Heart right ventricle (tissue), 16 donors: Measurements from ENCODE around the gene SVIL. TPM values are rescaled to one million over a fixed set of nuclear protein-coding genes. Genes with fewer than 3 reads are reported as not detected.
"Not testable (repeated sequence)": the region's sequence is repeated elsewhere in the genome, so short reads cannot be mapped to it uniquely, and the experiment has no call there.

ENCODE experiments used
- ATAC-seq, 8 donors: fragments of 200-7000 bp; cut with Tn5 transposase; one replicate each; pipeline ENCODE4 v1.9.1; 2020; ENCODE audit warnings: mild to moderate bottlenecking in 8 of 8, moderate library complexity in 8 of 8, moderate number of reproducible peaks in 1 of 8
- DNase-seq, 2 donors: peaks; one replicate each; pipeline ENCODE4 v3.0.0-alpha.2; 2020
- H3K27ac ChIP-seq, 10 donors: fragments of 200-600 bp; sonication (generic) in 2 of 10; one replicate each; pipeline versions ENCODE4 v1.5.0 to v1.8.0; 2020 to 2022; ENCODE audit warnings: mild to moderate bottlenecking in 3 of 10
- H3K27me3 ChIP-seq, 7 donors: fragments of 200-600 bp; one replicate each; pipeline ENCODE4 v1.8.0; 2021 to 2022; ENCODE audit warnings: mild to moderate bottlenecking in 2 of 7
- H3K36me3 ChIP-seq, 9 donors: fragments of 200-600 bp; sonication (generic) in 1 of 9; one replicate each; pipeline versions ENCODE4 v1.5.0 to v1.8.0; 2020 to 2022; ENCODE audit warnings: mild to moderate bottlenecking in 2 of 9
- H3K4me1 ChIP-seq, 9 donors: fragments of 200-600 bp; sonication (generic) in 1 of 9; one replicate each; pipeline versions ENCODE4 v1.5.0 to v1.8.0; 2020 to 2022; ENCODE audit warnings: mild to moderate bottlenecking in 4 of 9
- H3K4me3 ChIP-seq, 10 donors: fragments of 200-600 bp; sonication (generic) in 2 of 10; one replicate each; pipeline versions ENCODE4 v1.5.0 to v1.8.0; 2020 to 2022; ENCODE audit warnings: mild to moderate bottlenecking in 7 of 10, moderate library complexity in 2 of 10
- H3K9me3 ChIP-seq, 11 donors: fragments of 200-600 bp in 10 of 11; sonication (generic) in 2 of 11; one replicate each; pipeline versions ENCODE4 v1.5.0 to v1.8.0; 2013 to 2022; ENCODE audit warnings: mild to moderate bottlenecking in 2 of 11, control low read depth in 1 of 11, moderate library complexity in 1 of 11
- WGBS, 2 donors: extraction: QIAGEN DNeasy Blood & Tissue Kit; methylation state at CpG; one replicate each; pipeline ENCODE4 v1.1.7; 2013; ENCODE audit warnings: inconsistent platforms in 1 of 2; 5-methylcytosine and 5-hydroxymethylcytosine counted together
- intact Hi-C, 10 donors: fragments of 100-400 bp; cut with DNase I; formaldehyde crosslinking; loops; one replicate each; pipeline versions ENCODE4 v1.11.1 to v1.14.2; 2022
- polyA plus RNA-seq, 2 donors: library from polyadenylated mRNA; stranded (reverse); fragments of 200-250 nt; gene quantifications; one replicate each; pipeline ENCODE4 v1.2.3, GENCODE V29; 2013
- total RNA-seq, 10 donors: library from RNA; stranded (reverse); fragmentation: NEBNext Ultra II Directional in 3 of 10; extraction: Animal tissue kit (Norgen Biotek cat#: 25700) in 3 of 10; gene quantifications; one replicate each; pipeline versions ENCODE4 v1.2.1 to v1.2.4, GENCODE V29; 2021 to 2023
- TF ChIP-seq, protein P1 (sequence below), 9 donors: fragments of 200-600 bp; sonication (generic) in 2 of 9; IDR thresholded peaks; one replicate each; pipeline versions ENCODE4 v1.5.0 to v1.8.0; 2021 to 2022; ENCODE audit warnings: antibody characterized with exemption in 9 of 9, mild to moderate bottlenecking in 5 of 9, moderate library complexity in 1 of 9
- donor health status: Arrhythmogenic right ventricular cardiomyopathy.
- donor health status: ischemic (EF 13 %, LVEDD 7.1; RV severe dilation, severe dysfunction).
- donor health status: healthy with polysubstance abuse.
- donor health status: DM: no; HTN: yes; CAD: no.
- donor health status: DM: no; HTN: no; CAD: no.
- donor health status: ischemic (EF 25% LVEDD 6.9; RV normal size, moderate dysfunction).
- donor health status: ischemic (EF 25% LVEDD 5.7; RV mildly dilated, moderate dysfunction).
- donor health status: healthy.
- donor health status: DM: yes; HTN: yes; CAD: no.
- donor health status: Ischemic cardiomyopathy.
- donor health status: ischemic (EF 35%, LVEDD 5.7; RV mildly dilated, moderate dysfunction).
- donor health status: nonischemic (EF 11% LVEDD 7.7; RV severe dilation, severe dysfunction).
- donor health status: DM: yes; HTN: yes; CAD: no.
- donor health status: PGD.
- donor health status: ischemic (EF 29% LVEDD 5.4; RV normal size, mild dysfunction).
- donor health status: nonischemic (EF 23%, LVEDD 6.1; RV moderate dilation, normal function).

SVIL gene
- total and polyA plus RNA-seq, 12 donors, result 38.6 to 655 (median 450) TPM

- H3K4me3 ChIP-seq, result no peak overlapping the region
- 91 to 92% methylated on average over 11 of the region's 11 CpGs for WGBS, 2 donors
- H3K36me3 ChIP-seq, result peaks cover 0 to 97% (median 48%) of the 10 kb centered on the region in 9 donors
- DNase-seq (no peak), ATAC-seq (no peak)
- peaks cover 0 to 5% (median 0%) of the 10 kb centered on the region in 9 donors for H3K4me1 ChIP-seq
- no peak overlapping the region for H3K27ac ChIP-seq
- intact Hi-C loops, result loop anchor here in 2 of 10 donors (5.0 to 10.0 kb wide), 2 partner anchors 105 to 1192 kb away; no protein-coding TSS in a partner anchor
- TF ChIP-seq, protein P1, sequence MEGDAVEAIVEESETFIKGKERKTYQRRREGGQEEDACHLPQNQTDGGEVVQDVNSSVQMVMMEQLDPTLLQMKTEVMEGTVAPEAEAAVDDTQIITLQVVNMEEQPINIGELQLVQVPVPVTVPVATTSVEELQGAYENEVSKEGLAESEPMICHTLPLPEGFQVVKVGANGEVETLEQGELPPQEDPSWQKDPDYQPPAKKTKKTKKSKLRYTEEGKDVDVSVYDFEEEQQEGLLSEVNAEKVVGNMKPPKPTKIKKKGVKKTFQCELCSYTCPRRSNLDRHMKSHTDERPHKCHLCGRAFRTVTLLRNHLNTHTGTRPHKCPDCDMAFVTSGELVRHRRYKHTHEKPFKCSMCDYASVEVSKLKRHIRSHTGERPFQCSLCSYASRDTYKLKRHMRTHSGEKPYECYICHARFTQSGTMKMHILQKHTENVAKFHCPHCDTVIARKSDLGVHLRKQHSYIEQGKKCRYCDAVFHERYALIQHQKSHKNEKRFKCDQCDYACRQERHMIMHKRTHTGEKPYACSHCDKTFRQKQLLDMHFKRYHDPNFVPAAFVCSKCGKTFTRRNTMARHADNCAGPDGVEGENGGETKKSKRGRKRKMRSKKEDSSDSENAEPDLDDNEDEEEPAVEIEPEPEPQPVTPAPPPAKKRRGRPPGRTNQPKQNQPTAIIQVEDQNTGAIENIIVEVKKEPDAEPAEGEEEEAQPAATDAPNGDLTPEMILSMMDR (IDR thresholded peaks at IDR 0.05), result no peak
- H3K9me3 ChIP-seq, result no peaks in the 10 kb centered on the region
- H3K27me3 ChIP-seq, result no peaks in the 10 kb centered on the region
Measured at GRCh38 chr10:29492774-29493173, 142.0 kb downstream of the SVIL start.

DNA sequence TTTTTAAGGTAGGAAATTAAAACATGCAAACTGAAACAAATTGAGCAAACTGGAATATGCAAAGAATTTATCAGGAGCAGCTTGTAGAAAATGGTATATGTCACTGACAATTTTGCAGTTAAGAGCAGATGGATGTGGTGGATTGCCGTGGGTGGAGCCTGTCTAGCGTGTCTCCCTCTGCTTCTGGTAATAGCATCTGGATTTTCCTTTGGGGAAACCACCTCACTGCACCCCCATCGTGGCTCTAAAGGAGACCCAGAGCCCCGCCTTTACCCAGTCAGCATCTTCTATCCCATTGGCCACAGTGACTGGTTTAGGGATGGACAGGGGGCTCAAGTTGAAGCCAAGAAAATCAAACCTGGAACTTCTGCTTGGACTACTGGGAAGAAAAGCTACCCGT is 142.9 kb downstream of the SVIL start:
- DNase-seq (no peak), ATAC-seq (no peak)
- TF ChIP-seq, protein P1 (IDR thresholded peaks at IDR 0.05), result no peak
- Histone ChIP-seq H3K27ac (no peak overlapping the region), H3K36me3 (peaks cover 0 to 97% (median 51%) of the 10 kb centered on the region in 9 donors), H3K4me1 (peaks cover 0 to 5% (median 0%) of the 10 kb centered on the region in 9 donors), H3K27me3 (no peaks in the 10 kb centered on the region), H3K9me3 (no peaks in the 10 kb centered on the region), H3K4me3 (no peak overlapping the region)
- WGBS, 2 donors, result 86% methylated on average over 5 of the region's 5 CpGs
- intact Hi-C loops, result loop anchor here in 2 of 10 donors (5.0 to 10.0 kb wide), 2 partner anchors 105 to 1193 kb away; no protein-coding TSS in a partner anchor

DNA sequence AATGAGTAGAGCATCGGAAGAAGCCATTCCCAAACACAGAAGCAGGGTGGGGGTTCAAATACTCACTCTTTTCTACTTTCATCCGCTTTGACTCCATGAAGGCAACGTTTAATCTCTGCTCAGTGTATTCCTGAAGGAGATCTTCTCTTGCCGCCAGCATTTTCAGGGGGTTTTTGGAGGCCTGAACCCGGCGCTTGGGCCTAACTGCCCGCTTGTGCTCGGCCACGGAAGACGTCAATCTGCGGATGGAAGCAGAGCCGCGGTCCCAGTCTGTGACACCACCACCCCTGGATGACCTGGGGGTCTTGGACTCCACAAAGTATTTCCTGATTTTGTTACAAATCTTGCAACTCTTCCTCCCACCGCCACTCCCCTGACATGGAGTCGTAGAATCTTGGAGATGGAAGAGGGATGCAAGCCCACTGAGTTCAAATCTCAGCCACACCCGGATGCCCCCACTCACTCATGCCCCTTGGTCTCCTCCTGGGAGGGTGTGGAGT is 143.9 kb downstream of the SVIL start:
- H3K27ac ChIP-seq, ATAC-seq: not testable (repeated sequence)

GRCh38 chr10:29488471-29488870 is 146.3 kb downstream of the SVIL start:
- WGBS, 2 donors, result 83 to 87% methylated on average over 14 of the region's 14 CpGs
- H3K27ac ChIP-seq, H3K4me3 ChIP-seq, H3K9me3 ChIP-seq, intact Hi-C loops, DNase-seq, H3K27me3 ChIP-seq: not testable (repeated sequence)
- ATAC-seq, result peak in 1 of 8 donors; percentile 16
- peaks cover 0 to 100% (median 59%) of the 10 kb centered on the region in 9 donors for H3K36me3 ChIP-seq
- peaks cover 0 to 23% (median 6%) of the 10 kb centered on the region in 9 donors for H3K4me1 ChIP-seq

More for the DNA sequence above, 143.9 kb downstream of the SVIL start:
- intact Hi-C loops, result loop anchor here in 2 of 10 donors (5.0 to 10.0 kb wide), 2 partner anchors 104 to 1194 kb away; no protein-coding TSS in a partner anchor
- H3K27me3 ChIP-seq, H3K9me3 ChIP-seq, H3K4me3 ChIP-seq, DNase-seq, H3K4me1 ChIP-seq: not testable (repeated sequence)
- peaks cover 0 to 100% (median 59%) of the 10 kb centered on the region in 9 donors for H3K36me3 ChIP-seq
- WGBS, 2 donors, result 95 to 96% methylated on average over 16 of the region's 16 CpGs

GRCh38 chr10:29487884-29488266 is 146.9 kb downstream of the SVIL start:
- 65 to 70% methylated on average over 7 of the region's 7 CpGs for WGBS, 2 donors
- H3K4me1 ChIP-seq, result peaks cover 0 to 29% (median 11%) of the 10 kb centered on the region in 9 donors
- peak in 2 of 8 donors; percentile 5 to 18 for ATAC-seq
- H3K9me3 ChIP-seq, DNase-seq, H3K27ac ChIP-seq, H3K27me3 ChIP-seq, H3K4me3 ChIP-seq, intact Hi-C loops: not testable (repeated sequence)
- TF ChIP-seq, protein P1 (IDR thresholded peaks at IDR 0.05), result peak in 4 of 9 donors; percentile 13 to 25 (median 17)
- peaks cover 0 to 100% (median 59%) of the 10 kb centered on the region in 9 donors for H3K36me3 ChIP-seq

- H3K9me3 ChIP-seq, intact Hi-C loops, H3K4me3 ChIP-seq, H3K27ac ChIP-seq, H3K27me3 ChIP-seq, DNase-seq: not testable (repeated sequence)
- 78 to 80% methylated on average over 21 of the region's 21 CpGs for WGBS, 2 donors
- Histone ChIP-seq H3K36me3 (peaks cover 0 to 100% (median 54%) of the 10 kb centered on the region in 9 donors), H3K4me1 (peaks cover 2 to 35% (median 17%) of the 10 kb centered on the region in 9 donors)
- ATAC-seq, result peak in 1 of 8 donors; percentile 12
Measured at GRCh38 chr10:29487032-29487883, 147.5 kb downstream of the SVIL start.
